Stimulated activated CD4-positive, alpha-beta T cell treated with anti-CD3 and anti-CD28 coated beads, Interleukin-12 subunit alpha, Interleukin-12 subunit beta, amount 100 ng/mL, for 48 hours (primary cell): Measurements from ENCODE around the gene MPO.

Experiments used
- DNase-seq, 3 donors: peaks; one replicate each; pipeline ENCODE4 v3.0.0-alpha.2; 2020; ENCODE audit warnings: low read depth in 2 of 3, low spot score in 1 of 3

The MPO gene

DNA sequence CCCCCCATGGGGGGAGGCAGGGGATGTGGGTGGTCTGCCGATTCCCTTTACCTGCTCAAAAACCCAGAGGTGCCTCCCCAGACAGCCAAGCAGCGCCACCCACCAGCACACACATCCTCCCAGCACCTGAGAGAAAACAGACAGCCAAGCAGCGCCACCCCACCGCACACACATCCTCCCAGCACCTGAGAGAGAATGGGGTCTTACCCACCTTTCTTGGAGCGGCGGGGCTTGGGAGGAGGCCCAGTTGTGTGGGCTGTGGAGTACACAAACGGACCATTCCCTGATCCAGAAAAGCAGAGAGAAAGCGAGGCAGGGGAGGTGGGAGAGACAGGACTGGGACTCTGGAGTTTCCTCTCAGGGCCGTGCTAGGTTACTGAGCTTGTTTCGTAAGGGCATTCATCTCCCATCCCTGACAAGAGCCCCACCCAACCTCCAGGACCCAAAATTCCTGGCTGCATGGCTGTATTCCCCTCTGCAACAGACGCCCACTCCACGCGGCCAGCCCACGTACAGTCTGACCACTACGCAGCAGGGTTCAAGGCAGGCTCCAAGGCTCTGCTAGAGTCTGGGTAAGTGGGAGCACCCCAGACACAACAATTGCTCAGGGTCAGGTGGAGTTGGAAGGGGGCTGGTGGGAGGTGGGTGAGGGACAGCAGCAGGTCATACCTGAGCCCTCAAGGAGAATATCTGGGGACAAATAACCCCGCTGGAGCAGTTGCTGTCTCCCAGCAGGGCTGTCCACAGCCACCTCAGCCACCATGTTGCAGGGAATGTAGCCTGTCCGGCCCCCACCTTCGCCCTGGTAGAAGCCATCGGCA is 25.6 kb upstream of the MPO start:
- DNase-seq = no peak

DNA sequence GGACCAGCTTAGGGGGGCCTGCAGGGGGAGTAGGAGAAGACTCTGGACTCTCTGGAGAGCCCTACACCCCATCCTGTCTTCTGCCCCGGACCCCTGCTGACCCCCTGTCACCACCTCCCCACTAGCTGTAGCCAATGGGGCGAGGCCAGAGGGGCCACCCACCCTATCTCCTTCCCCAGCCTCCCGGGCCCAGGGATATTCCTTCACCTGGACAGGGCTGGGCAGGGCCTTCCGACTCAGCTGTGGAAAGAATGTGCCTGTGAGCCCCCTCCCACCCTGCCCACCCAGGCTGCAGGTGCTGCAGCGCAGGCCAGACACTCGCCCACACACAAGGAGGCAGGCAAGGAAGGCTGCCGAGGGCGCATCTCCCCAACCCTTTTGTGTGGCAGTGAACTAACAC is 24.9 kb upstream of the MPO start:
- no peak for DNase-seq

DNA sequence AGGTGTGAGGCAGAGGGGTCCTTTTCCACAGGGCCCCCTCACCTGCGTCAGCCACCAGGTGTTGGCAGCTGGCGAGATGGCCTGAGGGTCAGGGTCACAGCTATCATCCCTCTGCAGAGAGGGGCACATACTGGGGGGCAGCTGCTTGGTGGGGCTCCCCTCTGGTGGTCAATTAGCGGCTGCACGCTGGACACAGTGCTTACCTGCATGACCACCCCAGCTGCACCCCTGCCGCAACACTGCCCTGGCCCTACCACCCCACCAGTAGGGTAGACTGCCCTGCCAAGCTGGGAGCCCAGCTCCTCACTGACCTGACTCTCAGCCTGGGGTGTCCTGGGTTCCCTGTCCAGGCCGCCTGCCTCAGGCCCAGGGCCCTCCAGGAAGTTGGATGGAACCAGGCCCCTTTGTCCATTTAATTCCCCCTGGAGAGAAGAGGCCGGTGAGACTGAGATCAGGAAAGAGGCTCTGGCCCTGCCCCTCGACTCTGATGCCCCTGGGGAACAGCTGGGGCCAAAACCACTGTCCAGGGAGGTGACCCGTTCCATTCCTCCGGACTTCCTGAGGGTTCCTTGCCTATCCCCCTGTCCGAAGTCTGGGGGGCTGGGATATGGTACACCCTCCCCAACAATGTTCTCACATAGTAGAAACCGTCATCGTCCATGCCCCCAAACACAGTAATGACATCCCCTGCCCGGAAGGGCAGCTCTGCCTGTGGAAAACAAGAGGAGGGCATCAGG is 24.2 kb upstream of the MPO start:
- DNase-seq = no peak

DNA sequence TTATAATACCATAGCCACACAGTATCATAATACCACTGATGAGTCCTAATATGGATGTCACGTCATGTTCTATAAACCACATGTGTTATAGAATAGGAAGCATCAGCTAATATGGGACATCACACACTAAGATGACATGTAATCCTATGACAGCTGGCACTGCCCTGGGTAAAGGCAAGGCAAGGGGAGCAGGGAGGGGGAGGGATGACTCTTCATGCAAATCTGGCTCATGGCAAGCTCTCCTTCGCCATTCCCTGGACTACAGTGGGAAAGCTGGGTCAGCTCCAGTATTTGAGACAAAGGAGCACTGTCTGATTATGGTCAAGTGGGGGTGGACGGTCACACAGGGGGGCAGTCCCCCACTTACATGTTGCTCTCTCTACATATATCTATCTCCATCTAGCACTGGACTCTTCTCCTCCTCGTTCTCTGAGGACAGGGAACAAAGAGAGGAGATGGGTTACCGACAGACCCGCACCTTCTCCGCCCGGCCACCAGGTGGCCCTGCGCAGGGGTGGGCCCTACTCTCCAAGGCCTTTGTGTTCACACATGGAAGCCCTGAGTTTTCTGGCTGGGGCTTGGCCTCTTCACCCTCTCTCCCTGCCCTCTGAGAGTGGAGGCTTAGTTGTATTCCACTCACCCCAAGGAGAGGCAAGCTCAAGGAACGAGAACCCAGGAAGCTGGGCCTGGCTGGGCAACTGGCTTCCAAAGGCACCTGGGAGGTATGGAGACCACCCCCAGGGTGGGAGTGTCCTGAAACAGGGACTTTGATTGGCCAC is 23.4 kb upstream of the MPO start:
- DNase-seq = peak in 2 of 3 donors; percentile 46 to 54

DNA sequence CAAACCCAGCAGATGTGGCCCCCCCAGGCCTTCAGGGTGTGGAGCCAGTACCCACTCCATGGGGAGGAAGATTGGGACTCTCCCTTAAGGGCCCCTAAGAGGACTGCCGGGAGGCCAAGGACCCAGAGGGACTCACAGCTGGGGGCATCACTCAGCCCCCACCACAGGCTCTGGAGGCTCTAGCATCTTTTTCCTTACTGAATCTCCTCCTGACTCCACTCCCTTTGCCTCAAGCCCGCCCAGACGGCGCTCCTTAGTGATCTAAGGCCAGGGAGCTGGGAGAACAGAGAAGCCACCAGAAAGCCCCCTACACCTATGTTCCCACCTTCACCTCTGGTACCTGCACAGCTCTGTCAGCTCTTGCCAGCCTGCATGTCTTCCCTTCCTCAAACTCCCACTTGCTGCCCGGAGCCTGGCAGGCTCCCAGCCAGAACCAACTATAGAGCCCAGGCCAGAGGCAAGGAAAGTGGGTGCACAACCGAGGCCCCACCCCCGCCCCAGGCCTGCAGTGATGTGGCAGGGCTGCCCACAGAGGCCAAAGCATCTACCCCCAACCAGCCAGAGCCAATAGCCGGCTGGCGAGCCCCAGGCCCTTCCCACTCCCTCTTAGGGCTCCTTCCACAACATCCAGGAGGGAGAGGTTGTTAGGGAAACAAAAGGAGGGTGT is 22.3 kb upstream of the MPO start:
- DNase-seq = no peak

DNA sequence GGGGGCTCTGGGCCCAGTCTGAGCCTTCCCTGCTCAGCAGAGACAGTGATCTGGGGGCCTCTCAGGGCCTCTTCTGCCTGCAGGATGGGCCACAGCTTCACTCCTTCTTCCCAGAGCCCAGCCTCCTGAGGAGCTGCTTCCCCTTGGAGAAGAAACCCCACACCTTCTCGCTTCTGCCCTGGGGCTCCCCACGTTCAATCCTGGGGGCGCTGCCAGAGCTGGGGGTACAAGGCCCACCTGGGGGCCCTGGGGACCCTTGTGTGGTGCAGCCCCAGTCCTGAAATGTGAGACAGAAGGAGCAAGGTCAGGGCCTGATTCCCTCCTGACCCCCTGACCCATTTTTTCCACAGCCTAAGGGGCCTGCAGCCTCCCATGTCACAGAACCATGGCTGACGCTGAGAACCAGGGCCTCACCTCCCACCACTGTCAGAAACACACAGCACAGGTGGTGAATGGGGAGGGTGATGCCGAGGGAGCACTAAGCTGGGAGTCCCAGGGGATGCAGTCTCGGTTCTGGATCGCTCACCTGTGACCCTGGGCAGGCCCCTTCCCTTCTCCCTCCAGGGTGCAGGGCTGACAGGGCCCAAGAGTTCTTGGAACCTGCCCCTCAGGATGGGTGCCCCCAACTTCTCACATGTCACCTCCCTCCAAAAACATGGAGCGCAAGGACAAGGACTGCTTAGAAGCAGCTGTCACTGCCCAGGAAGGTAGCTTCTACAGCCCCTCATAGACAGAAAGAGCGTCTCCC is 21.6 kb upstream of the MPO start:
- DNase-seq = no peak

DNA sequence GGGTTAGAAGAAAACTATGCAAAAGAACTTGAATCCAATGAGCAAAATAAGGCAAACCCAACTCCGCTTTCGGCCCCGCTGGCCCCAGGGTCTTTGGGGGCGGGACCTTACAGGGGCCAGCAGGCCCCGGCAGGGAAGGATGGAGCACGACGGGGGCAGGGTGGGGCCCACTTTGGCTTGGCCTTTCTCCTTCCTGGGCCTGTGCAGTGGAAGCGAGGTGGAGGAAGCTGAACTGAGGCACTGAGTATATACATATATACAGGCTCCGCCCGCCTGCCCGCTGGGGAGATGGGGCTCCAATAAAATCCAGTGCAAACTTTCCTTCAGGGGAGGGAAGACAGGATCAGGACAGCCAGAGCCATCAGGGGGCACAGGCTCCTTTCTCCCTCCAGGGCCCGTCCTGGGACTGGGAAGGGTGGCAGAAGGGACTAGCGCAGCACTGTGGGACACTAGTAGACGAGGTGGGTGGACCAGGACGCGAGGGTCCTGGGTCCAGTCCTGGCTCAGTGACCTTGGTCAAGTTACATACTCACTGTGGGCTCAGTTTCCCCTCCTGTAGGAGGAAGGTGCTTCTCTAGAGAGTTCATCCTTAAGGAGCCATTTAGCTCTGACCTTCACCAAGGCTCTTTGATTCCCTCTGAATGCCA is 20.9 kb upstream of the MPO start:
- no peak for DNase-seq

DNA sequence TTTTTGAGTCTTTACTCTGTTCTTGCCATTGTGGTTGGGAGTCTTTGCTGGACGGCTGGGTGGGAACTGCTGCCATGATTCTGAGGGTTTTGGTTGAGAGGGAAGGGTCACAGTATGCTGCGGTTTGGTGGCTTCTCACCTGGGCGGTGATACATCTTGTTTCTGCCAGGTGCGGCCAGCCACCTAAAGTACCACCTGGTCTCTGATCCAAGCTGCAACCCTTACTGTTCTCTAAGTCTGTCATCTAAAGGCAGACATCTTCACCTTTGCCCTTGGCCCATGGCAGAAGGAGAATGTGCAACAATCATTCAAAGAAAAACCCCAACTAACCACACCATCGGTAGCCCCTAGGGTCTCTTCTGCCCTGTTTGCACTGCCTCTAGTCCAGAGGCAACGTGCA is 19.6 kb upstream of the MPO start:
- no peak for DNase-seq

DNA sequence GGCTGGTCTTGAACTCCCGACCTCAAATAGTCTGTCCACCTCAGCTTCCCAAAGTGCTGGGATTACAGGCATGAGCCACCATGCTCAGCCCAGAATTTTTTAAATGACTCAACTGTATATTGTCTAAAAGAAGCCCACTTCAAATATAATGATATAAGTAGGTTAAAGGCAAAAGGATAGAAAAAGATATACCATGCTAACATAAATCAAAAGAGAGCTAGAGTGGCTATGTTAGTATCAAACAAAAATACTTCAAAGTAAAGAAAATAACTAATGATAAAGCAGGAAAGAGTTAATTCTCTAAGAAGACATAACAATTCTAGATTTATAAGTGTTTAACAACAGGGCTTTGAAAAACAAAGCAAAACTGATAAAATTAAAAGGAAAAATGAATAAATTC is 13.3 kb upstream of the MPO start:
- no peak for DNase-seq

DNA sequence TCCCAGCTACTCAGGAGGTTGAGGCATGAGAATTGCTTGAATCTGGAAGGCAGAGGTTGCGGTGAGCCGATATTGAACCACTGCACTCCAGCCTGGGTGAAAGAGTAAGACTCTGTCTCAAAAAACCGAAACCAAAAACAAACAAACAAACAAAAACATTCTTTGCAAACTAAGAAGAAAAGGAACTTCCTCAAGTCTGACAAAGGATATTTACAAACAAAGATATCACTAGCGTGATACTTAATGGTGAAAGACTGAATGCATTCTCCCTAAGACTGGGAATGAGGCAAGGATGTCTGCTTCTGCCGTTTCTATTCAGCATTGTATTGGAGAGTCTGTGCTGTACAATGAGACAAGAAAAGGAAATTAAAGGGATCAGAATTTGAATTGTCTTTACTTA is 10.5 kb upstream of the MPO start:
- no peak for DNase-seq

DNA sequence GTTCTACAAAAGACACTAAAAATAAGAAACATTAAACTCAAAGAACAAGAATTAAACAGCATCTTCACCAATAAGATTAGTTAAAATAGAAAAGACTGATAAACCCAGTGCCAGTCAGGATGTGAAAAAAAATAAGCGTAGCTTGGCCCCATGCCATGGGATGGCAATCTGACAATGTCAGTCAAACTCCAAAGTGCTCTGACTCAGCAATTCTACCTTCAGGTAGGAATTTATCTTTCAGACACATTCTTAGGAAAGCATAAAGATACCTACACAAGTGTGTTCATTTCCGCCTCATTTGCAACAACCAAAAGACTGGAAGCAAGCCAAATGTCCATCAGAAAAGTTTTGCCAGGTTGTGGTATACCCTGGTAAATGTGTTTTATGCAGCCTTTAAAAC is 9.1 kb upstream of the MPO start:
- no peak for DNase-seq

DNA sequence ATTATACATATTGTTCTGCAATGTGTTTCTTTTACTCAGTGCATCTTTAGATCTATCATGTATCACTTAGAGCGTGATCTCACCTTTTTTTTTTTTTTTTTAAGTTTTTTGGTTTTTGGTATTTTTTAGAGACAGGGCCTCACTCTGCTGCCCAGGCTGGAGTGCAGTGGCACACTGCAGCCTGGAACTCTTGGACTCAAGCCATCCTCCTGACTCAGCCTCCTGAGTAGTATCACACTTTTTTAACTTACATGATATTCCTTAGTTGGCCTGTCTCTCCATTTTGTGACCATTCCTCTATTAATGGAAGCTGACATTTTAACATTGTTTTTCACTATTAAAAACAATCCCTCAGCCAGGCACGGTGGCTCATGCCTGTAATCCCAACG is 4.7 kb upstream of the MPO start:
- DNase-seq = no peak

DNA sequence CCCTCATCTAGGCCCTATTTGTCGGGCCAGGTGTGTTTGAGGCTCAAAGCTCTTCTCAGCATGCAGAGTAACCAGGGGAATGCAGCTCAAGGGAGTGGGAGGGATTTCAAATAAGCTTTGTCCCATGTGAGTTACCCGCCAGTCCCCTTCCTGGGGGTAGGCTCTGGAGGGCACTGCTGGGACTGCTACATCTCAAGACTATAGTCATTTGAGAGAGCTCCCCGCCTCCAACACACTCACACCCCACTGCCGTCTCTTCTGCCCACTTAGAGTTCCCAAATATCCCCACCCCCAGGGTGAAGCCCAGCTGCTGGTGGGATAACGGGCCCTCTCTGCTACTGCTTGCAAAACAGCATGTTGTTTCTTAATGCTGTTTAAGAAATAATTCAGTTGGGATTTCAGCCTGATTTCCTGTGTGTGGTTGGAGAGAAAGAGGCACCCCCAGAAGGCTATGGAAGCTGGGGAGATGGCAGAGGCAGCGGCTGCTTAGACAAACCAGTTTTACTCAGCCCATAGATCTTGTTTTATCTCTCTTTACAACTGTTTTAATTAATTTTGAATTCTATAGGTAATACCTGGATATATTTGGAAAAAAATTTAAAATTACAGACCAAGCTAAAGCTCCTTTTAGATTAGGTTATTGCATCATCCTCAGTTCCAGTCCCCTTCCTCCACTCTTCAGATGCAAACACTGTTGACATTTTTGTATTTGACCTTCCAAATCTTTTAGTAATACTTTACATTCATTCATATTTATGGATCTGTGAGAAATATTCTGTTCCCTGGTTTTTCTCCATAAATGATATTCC is 4.1 kb upstream of the MPO start:
- no peak for DNase-seq

DNA sequence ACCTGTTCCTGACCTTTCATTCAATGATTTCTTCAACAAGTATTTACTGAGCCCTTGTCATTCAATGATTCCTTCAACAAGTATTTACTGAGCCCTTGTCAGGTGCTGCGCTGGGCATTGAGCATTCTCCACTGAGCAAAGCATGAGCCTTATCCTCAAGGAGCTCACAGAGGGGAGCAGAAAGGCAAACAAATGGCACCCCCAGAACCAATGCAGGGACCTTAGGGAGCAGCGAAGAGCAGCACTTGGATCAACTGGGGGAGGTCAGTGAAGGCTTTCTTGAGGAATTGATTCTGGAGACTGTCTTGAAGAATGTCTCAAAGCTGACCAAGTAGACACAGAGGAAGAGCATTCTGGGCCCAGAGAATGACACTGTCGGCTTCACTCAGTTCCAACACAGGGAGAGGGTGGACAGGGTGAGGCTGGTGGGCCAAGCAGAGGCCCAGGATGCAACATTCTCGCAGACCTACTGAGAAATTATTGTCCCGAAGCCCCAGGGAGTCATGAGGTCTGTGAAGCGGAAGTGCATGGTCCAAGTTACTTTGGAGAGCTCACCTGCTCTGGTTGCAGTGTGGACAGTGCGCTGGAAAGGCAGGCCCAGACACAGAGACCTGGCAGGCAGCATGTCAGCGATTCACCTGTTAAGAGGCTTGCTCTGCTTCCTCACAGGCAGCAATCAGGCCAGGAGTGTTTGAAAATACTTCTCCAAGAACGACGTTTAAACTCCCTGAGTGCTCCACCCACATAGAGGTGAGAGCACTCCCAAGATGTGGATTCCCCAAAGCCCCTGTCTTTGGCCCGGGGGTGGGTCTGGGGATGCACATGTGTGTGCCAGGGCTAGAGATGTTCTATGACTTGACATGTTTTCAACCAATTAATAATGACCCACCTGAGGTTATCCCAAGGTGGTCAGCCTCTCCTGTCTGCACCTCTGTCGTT is 3.2 kb upstream of the MPO start:
- DNase-seq = no peak

DNA sequence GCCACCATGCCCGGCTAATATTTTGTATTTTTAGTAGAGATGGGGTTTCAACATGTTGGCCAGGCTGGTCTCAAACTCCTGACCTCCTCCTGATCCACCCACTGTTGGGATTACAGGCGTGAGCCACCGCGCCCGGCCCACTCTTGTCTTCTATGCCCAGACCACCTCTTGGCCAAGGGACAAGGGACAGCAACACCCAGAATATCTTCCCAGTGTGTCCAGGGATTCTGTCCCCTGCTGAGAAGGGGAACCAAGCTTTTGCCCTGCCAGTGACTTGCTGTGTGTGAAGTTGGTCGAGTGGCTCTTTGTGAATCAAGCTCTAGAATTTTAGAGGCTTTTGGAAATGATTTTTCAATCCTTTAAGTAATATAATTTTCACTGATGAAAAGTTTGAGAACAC is 1.7 kb upstream of the MPO start:
- no peak for DNase-seq

DNA sequence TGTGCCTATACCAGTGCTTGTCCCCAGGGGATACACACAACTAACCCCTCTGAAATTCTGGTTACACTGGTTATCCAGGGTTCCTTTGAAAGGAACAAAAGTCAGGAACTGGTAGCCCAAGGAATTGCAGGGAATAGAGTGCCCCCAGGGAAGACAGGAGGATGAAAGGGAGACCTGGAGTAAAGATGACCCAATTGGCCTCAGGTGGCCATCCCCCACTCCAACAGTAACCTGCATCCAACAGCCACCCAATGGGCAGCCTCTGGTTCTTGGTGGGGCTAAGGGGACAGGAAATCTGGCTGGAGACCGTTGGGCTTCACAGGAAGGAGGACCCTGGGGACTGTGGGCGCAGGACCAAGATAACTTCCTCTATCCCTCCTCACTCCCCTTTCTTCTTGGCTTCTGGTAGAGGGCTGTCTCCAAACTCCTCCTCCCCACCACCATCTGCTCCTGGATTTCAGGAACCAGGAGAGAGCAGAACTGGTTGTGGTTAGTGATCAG is 826 bp upstream of the MPO start:
- no peak for DNase-seq

DNA sequence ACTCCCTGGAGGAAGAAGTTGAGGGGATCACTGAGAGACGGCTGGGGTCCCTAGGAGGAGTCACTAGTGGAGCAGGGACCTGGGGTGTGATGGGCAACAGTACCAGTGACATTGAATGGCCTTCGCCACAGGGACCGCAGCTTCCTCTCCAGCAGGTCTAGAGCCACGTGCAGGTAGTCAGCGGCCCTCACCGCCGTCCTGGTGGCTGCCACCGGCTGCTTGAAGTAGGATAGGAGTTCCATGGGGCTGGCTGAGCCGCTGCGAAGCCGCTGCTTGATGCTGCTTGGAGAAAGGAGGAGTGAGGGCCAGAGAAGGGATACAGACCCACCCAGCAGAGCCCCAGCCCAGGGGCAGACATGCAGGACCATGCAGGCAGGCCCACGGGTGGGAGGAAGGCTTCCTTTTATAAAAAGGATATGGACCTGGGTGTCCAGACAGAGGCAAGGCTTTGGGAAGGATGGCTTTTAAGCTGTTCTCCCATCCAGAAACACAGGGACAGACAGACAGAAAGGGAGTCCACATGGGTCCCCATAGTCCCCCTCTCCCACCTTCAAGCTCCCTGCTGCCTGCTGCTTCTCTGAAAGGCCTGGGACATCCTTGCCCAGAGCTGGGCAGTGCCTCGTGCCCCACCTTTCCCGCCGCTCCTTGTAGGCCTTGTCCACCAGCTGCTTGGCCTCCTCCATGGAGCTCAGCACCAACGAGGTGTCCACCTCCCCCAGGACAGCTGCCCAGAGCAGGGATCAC is 827 bp downstream of the MPO start:
- no peak for DNase-seq
